ENCODE results near the gene RNF166. TPM values are rescaled to one million over a fixed set of nuclear protein-coding genes. Genes with fewer than 3 reads are reported as not detected.

The RNF166 gene
- total and polyA plus RNA-seq, 2 of the 13 experiments (the other 11 are each of a cell fraction or from before 2014, with no cell fraction given), result 21.4 to 23.0 TPM

- TF ChIP-seq ZNF609 (CRISPR knock-in tag; IDR thresholded peaks at IDR 0.05; ENCODE audit: borderline replicate concordance) (peak; percentile 29), MEIS2 (CRISPR knock-in tag; IDR thresholded peaks at IDR 0.05) (peak; percentile 27; the same call in 1 of the 2 replicates), MTA1 (CRISPR knock-in tag; IDR thresholded peaks at IDR 0.05; ENCODE audit: borderline replicate concordance) (peak; percentile 66), ZNF782 (CRISPR knock-in tag; IDR thresholded peaks at IDR 0.05; ENCODE audit: borderline replicate concordance) (0 out of 2 replicates have a peak, but pooled peaks have one; percentile 59), TAF15 (IDR thresholded peaks at IDR 0.05; ENCODE audit: low read depth, low read length, poor library complexity, severe bottlenecking) (peak; percentile 73), POLR2G (IDR thresholded peaks at IDR 0.05; ENCODE audit: low read depth, low read length) (0 out of 2 replicates have a peak, but pooled peaks have one; percentile 8), AFF4 (CRISPR knock-in tag; IDR thresholded peaks at IDR 0.05) (no peak), LBX2 (CRISPR knock-in tag; IDR thresholded peaks at IDR 0.05; ENCODE audit: borderline replicate concordance) (no peak), BRF2 (CRISPR knock-in tag; IDR thresholded peaks at IDR 0.05) (no peak; the same call in none of the 2 replicates), ZNF556 (CRISPR knock-in tag; IDR thresholded peaks at IDR 0.05; ENCODE audit: borderline replicate concordance) (peak; percentile 47; the same call in 1 of the 2 replicates), ZNF605 (CRISPR knock-in tag; IDR thresholded peaks at IDR 0.05) (peak; percentile 61; the same call in 1 of the 2 replicates), TOPORS (CRISPR knock-in tag; IDR thresholded peaks at IDR 0.05) (0 out of 2 replicates have a peak, but pooled peaks have one; percentile 13)
- TF ChIP-seq, protein P1, sequence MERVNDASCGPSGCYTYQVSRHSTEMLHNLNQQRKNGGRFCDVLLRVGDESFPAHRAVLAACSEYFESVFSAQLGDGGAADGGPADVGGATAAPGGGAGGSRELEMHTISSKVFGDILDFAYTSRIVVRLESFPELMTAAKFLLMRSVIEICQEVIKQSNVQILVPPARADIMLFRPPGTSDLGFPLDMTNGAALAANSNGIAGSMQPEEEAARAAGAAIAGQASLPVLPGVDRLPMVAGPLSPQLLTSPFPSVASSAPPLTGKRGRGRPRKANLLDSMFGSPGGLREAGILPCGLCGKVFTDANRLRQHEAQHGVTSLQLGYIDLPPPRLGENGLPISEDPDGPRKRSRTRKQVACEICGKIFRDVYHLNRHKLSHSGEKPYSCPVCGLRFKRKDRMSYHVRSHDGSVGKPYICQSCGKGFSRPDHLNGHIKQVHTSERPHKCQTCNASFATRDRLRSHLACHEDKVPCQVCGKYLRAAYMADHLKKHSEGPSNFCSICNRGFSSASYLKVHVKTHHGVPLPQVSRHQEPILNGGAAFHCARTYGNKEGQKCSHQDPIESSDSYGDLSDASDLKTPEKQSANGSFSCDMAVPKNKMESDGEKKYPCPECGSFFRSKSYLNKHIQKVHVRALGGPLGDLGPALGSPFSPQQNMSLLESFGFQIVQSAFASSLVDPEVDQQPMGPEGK (CRISPR knock-in tag; IDR thresholded peaks at IDR 0.05), result peak; percentile 78
These were observed 56.1 kb downstream of the RNF166 start (continued) for GRCh38 chr16:88649924-88650748.
